PC-3 (cell line): ENCODE data around the gene RBPMS2. TPM values are rescaled to one million over a fixed set of nuclear protein-coding genes. Genes with fewer than 3 reads are reported as not detected.

Experiments used
- ATAC-seq: fragments of 200-7000 bp; cut with Tn5 transposase; 2 replicates; pipeline ENCODE4 v1.9.1; 2020; ENCODE audit warnings: mild to moderate bottlenecking, moderate library complexity
- BruUV-seq: library from RNA; stranded (reverse); fragments of 400-500 nt; replicated peaks from 2 replicates; lab custom pipeline; 2021; lab: Mats Ljungman, UMichigan
- CTCF ChIA-PET: fragments of 300-600 bp; sonication (Branson Sonifier 250); formaldehyde crosslinking; loops from one replicate; lab custom pipeline; 2022; ENCODE audit warnings: antibody characterized with exemption; lab: Charles Lee
- POLR2A ChIA-PET: fragments of 300-600 bp; sonication (Branson Sonifier 250); formaldehyde crosslinking; loops from one replicate; lab custom pipeline; 2022; ENCODE audit warnings: antibody characterized with exemption; ENCODE audit not compliant: unreplicated experiment; lab: Charles Lee
- DNase-seq: peaks from one replicate; pipeline ENCODE4 v3.0.0-alpha.2; 2015
- H2AFZ ChIP-seq: fragments of 300-600 bp; sonication (generic); 2 replicates; pipeline ENCODE4 v1.6.0; 2016; ENCODE audit warnings: antibody characterized with exemption, low read length
- H3F3A ChIP-seq: fragments of 300-600 bp; sonication (generic); one replicate; pipeline ENCODE4 v1.6.0; 2017; ENCODE audit warnings: antibody characterized with exemption, low read length, control low read depth, mild to moderate bottlenecking; ENCODE audit not compliant: unreplicated experiment
- H3K27ac ChIP-seq: fragments of 300-600 bp; sonication (generic); 2 replicates; pipeline ENCODE4 v1.5.1; 2016; ENCODE audit warnings: mild to moderate bottlenecking, low read length
- H3K27me3 ChIP-seq: fragments of 300-600 bp; sonication (generic); 2 replicates; pipeline ENCODE4 v1.6.1; 2016; ENCODE audit warnings: low read length, mixed read lengths
- H3K36me3 ChIP-seq: fragments of 300-600 bp; sonication (generic); 2 replicates; pipeline ENCODE4 v1.6.1; 2016; ENCODE audit warnings: low read depth, mixed run types, low read length, mixed read lengths
- H3K4me1 ChIP-seq: fragments of 300-600 bp; sonication (generic); 2 replicates; pipeline ENCODE4 v1.5.1; 2016; ENCODE audit warnings: low read length; ENCODE audit not compliant: insufficient read depth
- H3K4me2 ChIP-seq: fragments of 300-600 bp; sonication (generic); 2 replicates; pipeline ENCODE4 v1.6.0; 2016; ENCODE audit warnings: low read length
- H3K4me3 ChIP-seq: fragments of 300-600 bp; sonication (generic); 2 replicates; pipeline ENCODE4 v1.5.1; 2016; ENCODE audit warnings: mild to moderate bottlenecking, low read length, mixed read lengths
- H3K79me2 ChIP-seq: fragments of 300-600 bp; sonication (generic); 2 replicates; pipeline ENCODE4 v1.6.1; 2017; ENCODE audit warnings: low read length, mixed read lengths
- H3K9ac ChIP-seq: fragments of 300-600 bp; sonication (generic); 2 replicates; pipeline ENCODE4 v1.6.0; 2016; ENCODE audit warnings: mild to moderate bottlenecking, low read length
- H3K9me2 ChIP-seq: fragments of 300-600 bp; sonication (generic); replicated peaks from 2 replicates; pipeline ENCODE4 v1.6.1; 2016; ENCODE audit warnings: mixed run types, low read length, mixed read lengths
- H3K9me3 ChIP-seq: fragments of 300-600 bp; sonication (generic); 2 replicates; pipeline ENCODE4 v1.6.1; 2016; ENCODE audit warnings: low read length, mixed read lengths
- H4K20me1 ChIP-seq: fragments of 300-600 bp; sonication (generic); 2 replicates; pipeline ENCODE4 v1.6.1; 2016; ENCODE audit warnings: low read length, mixed read lengths
- CTCF ChIP-seq: fragments of 300-600 bp; sonication (generic); conservative IDR thresholded peaks from 2 replicates; pipeline ENCODE4 v1.5.1; 2017; ENCODE audit warnings: antibody characterized with exemption, low read depth, mild to moderate bottlenecking, low read length
- EZH2 ChIP-seq: fragments of 300-600 bp; sonication (generic); IDR thresholded peaks from one replicate; pipeline ENCODE4 v1.6.1; 2017; ENCODE audit warnings: antibody characterized with exemption, mild to moderate bottlenecking, low read length; ENCODE audit not compliant: unreplicated experiment
- EZH2phosphoT487 ChIP-seq: fragments of 300-600 bp; sonication (generic); IDR thresholded peaks from 2 replicates; pipeline ENCODE4 v1.6.1; 2018; ENCODE audit warnings: mild to moderate bottlenecking, antibody characterized with exemption, low read length, borderline replicate concordance
- intact Hi-C: fragments of 100-400 bp; cut with micrococcal nuclease; formaldehyde crosslinking; loops from 2 replicates; pipeline ENCODE4 v1.9.0; 2023
- total RNA-seq: library from RNA; depleted of rRNA; stranded (reverse); fragments of >200 nt; gene quantifications from 2 replicates; pipeline ENCODE4 v1.2.3, GENCODE V29; 2014

Gene RBPMS2
- total RNA-seq, 1 experiment from 2014 or later, result not detected

GRCh38 chr15:64738226-64739095 is 36.9 kb downstream of the RBPMS2 start:
- intact Hi-C loops, result no loop called here
- CTCF ChIA-PET, result no interaction called here
- no TSS peak for BruUV-seq

GRCh38 chr15:64732156-64732860 is 43.1 kb downstream of the RBPMS2 start:
- no peak for TF ChIP-seq CTCF
- TF ChIP-seq EZH2phosphoT487, result no peak
- TF ChIP-seq EZH2, result no peak
- DNase-seq (no peak), ATAC-seq (no peak)
- ChIA-PET CTCF (interaction anchor here (0.6 kb wide), 1 partner anchor 15 kb away, joined by 3 read pairs; no protein-coding TSS in a partner anchor), POLR2A (no interaction called here)
- no peak overlapping the region for H3K27ac ChIP-seq
- no peaks in the 10 kb centered on the region for H3K79me2 ChIP-seq
- H3F3A ChIP-seq, result no peaks in the 10 kb centered on the region
- no peak overlapping the region for H3K4me2 ChIP-seq
- no peak overlapping the region for H2AFZ ChIP-seq
- H3K9me2 ChIP-seq, result no peaks in the 10 kb centered on the region
- H3K36me3 ChIP-seq, result no peaks in the 10 kb centered on the region
- H3K4me3 ChIP-seq, result no peak overlapping the region
- H3K27me3 ChIP-seq, result no peaks in the 10 kb centered on the region
- no peaks in the 10 kb centered on the region for H3K4me1 ChIP-seq
- no peak overlapping the region for H3K9ac ChIP-seq
- no peaks in the 10 kb centered on the region for H4K20me1 ChIP-seq
- no peaks in the 10 kb centered on the region for H3K9me3 ChIP-seq
- no TSS peak for BruUV-seq
- intact Hi-C loops, result no loop called here

More at GRCh38 chr15:64738226-64739095, 36.9 kb downstream of the RBPMS2 start:
- Histone ChIP-seq H3K4me1 (no peaks in the 10 kb centered on the region), H3K36me3 (no peaks in the 10 kb centered on the region), H3K27me3 (no peaks in the 10 kb centered on the region), H4K20me1 (no peaks in the 10 kb centered on the region), H3K4me3 (no peak overlapping the region), H2AFZ (no peak overlapping the region), H3K9me2 (no peaks in the 10 kb centered on the region), H3K79me2 (no peaks in the 10 kb centered on the region), H3K4me2 (no peak overlapping the region), H3K9me3 (no peaks in the 10 kb centered on the region), H3K27ac (no peak overlapping the region), H3F3A (no peaks in the 10 kb centered on the region), H3K9ac (no peak overlapping the region)
- ATAC-seq (no peak), DNase-seq (no peak)
- no peak for TF ChIP-seq EZH2phosphoT487
- TF ChIP-seq CTCF, result no peak
- TF ChIP-seq EZH2, result no peak
- POLR2A ChIA-PET, result no interaction called here
